Choroid plexus epithelial cell (primary cell): ENCODE data around the gene MAPK8IP2.
A peak's percentile ranks its signal among the peaks of the same experiment; 100 is the strongest.

Source experiments
- DNase-seq: peaks from one replicate; pipeline ENCODE4 v3.0.0-alpha.2; 2010; ENCODE audit warnings: low read depth
- H3K4me3 ChIP-seq: 2 replicates; pipeline ENCODE4 v1.5.1; 2011; ENCODE audit warnings: low read depth, mild to moderate bottlenecking, control low read depth, low read length, moderate library complexity
- TF ChIP-seq, protein P1 (sequence below): conservative IDR thresholded peaks from 2 replicates; pipeline ENCODE4 v1.5.1; 2011; ENCODE audit warnings: low read depth, mild to moderate bottlenecking, control low read depth, inconsistent platforms, low read length, moderate library complexity

The MAPK8IP2 gene

DNA sequence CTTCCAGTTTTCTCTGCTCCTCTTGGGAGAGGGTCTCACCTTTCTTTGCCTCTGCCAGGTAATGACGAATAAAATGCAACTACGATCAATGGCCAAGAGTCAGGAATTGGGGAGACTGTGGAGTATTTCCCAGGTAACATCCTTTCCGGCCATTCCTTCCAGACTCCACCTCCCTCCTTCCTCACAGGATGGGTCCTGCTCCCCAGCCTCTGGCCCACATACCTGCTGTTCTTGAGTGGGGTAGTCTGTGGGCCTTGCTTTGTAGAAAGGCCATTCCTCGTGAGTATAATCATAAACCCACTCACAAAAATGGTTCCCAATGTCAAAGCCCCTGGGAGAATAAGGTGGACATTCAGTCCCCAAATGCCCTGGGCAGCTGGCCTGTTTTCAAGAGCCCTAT lies 20.8 kb upstream of the MAPK8IP2 start:
- TF ChIP-seq, protein P1, sequence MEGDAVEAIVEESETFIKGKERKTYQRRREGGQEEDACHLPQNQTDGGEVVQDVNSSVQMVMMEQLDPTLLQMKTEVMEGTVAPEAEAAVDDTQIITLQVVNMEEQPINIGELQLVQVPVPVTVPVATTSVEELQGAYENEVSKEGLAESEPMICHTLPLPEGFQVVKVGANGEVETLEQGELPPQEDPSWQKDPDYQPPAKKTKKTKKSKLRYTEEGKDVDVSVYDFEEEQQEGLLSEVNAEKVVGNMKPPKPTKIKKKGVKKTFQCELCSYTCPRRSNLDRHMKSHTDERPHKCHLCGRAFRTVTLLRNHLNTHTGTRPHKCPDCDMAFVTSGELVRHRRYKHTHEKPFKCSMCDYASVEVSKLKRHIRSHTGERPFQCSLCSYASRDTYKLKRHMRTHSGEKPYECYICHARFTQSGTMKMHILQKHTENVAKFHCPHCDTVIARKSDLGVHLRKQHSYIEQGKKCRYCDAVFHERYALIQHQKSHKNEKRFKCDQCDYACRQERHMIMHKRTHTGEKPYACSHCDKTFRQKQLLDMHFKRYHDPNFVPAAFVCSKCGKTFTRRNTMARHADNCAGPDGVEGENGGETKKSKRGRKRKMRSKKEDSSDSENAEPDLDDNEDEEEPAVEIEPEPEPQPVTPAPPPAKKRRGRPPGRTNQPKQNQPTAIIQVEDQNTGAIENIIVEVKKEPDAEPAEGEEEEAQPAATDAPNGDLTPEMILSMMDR: no peak
- DNase-seq: no peak
- no peak overlapping the region for H3K4me3 ChIP-seq

DNA sequence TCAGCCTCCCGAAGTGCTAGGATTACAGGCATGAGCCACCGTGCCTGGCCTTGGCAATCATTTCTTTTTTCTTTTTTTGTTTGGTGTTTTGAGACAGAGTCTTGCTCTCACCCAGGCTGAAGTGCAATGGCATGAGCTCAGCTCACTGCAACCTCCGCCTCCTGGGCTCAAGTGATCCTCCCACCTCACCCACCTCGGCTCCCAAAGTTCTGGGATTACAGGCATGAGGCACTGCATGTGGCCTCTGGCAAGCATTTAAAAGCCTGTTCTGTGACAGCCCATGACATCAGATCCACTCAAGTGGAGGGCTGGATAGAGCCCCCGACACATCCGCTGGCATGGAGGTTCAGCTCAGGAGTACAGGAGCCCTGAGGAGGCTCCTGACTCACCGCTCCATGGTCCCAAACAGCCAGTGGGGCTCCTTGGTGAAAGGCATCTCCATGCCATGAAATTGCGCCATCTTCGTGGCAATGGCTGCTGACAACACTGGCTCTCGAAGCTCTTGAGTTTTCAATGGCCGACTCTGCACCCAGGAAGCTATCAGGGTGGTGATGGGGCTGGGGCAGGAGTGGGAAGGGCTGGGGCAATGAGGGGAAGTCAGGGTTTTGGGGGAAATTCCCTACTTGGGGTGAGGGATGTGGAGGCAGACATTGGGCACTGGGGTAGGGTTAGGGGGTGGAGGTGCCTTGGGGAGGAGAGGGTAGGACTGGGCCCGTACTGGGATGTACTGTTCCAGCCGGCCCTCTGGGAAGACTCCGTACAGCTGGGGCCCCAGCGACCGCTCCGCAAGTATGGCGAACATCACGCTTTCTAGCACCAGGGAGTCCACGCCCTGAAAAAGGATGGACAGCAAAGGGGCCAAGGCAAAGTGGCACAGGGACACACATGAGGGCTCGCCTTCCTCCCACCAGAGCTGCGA lies 19.3 kb upstream of the MAPK8IP2 start:
- TF ChIP-seq, protein P1: no peak
- DNase-seq: no peak
- H3K4me3 ChIP-seq: peak overlapping the region; percentile 88

DNA sequence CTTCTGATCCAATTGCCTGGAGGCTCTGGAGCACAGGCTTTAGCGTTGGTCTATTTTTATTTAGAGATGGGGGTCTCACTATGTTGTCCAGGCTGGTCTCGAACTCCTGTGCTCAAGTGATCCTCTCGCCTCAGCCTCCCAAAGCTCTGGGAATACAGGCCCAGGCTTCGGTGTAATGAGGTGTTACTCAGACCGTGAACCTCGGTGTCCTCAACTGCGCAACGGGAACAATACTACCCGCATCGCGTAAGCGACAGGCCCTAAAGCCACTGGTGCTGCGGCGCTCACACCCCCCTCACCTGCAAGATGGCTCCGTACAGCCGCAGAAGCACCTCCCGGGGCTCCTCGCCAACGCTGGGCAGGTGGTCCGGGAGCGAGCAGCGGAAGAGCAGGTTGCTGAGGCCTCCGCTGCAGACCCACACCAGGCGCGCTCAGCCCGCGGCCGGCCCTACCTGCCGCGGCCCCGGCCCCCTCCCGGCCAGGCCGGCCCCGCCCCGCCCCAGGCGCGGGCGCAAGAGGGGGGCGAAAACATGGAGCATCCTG lies 18.6 kb upstream of the MAPK8IP2 start:
- TF ChIP-seq, protein P1: no peak
- peak overlapping the region; percentile 88 for H3K4me3 ChIP-seq
- peak; percentile 15 for DNase-seq

DNA sequence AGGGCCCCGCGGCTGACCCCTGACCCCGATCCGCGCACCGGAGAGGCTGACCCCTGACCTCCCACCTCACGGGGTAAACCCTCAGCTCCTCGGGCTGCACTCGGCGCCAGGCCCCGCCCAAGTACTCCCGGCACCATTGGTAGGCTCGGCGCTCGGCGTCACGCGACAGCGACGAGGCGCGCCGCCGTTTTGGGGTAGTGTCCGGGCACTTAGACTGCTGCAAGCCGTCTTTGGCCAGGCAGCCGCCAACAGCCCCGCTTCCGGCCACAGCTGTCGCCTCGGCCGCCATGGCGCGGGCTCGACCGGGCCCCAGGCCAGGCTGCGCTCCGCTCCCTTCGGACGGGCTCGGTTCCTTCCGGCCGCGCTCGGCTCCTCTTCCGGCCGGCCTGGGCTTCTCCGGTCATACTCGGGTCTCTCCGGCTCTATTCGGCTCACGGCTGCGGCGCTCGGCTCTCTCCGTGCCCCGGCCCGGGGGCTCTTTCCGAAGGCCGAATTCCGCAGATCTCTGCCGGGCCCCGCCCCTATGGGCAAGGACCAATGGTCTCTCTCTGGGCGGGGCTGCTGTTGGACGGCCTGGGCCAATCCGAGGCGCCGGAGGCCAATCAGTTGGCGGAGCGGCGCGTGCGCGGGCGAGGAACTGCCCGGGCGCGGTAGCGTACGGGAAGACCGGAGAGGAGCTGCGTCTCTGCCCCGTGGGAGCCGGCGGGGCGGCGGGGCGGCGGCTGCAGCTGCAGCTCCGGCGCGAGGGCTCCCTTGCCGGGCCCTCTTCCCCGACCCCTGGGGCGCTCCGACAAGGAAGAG lies 17.9 kb upstream of the MAPK8IP2 start, which contains the start of gene CHKB:
Gene CHKB (minus strand): TSS at position 357 of the 801 bp plus-strand sequence. CDS start 68 bp downstream, at position 289.
- TF ChIP-seq, protein P1: no peak
- peak; percentile 98 for DNase-seq
- H3K4me3 ChIP-seq: peak within 1 kb of the TSS; percentile 88

DNA sequence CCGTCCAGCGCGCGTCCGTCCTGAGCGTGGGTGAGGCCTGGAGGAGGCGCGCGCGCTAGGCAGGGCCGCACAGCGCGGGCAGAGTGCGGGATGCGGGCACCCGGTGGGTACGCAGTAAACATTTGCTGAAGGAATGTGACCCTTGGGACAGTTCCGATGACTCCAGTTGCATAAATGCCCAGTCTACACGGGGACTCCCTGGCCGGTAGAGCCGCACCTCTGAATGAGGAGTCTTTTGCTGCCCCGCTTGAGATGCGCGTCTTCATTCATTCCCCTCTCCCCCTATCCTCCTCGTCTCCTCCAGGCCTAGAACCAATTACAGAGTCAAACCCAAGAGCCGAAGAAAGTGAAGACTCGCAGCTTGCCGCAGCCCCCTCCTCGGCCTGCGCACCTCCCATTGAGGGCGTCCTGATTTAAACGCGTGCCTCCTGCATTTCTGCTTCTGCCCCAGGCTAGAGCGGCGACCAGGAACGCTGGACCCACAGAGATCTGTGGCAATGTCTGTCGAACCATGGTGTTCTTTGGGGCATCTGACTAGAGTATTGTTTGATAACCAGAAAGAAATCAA lies 17.2 kb upstream of the MAPK8IP2 start:
- no peak for DNase-seq
- H3K4me3 ChIP-seq: peak overlapping the region; percentile 66
- TF ChIP-seq, protein P1: no peak
